GM21367 (cell line): Measurements from ENCODE around the gene NXPE3.

Source experiments
- ATAC-seq: cut with Tn5 transposase; IDR thresholded peaks from one replicate; pipeline ENCODE4 v1.9.1; 2021; ENCODE audit not compliant: unreplicated experiment

NXPE3 gene

DNA sequence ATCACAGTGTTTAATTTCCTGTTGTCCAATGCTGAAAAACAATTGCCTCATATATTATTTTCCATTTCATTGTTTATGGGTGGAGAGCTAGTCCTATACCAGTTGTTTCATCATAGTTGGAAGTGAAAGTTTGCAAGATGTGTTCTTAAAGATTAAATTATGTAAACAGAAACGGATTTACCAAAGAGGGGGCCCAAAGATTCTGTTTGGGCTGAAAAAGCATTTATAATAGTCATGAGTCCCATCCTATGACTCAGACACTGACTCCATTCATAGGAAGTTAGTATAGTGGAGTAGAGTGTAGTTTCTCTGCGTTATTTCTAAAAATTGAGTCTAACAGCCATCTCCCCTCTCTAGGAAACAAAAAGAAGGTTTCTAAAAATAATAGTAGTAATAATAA lies 94.6 kb downstream of the NXPE3 start:
- ATAC-seq, result no peak

DNA sequence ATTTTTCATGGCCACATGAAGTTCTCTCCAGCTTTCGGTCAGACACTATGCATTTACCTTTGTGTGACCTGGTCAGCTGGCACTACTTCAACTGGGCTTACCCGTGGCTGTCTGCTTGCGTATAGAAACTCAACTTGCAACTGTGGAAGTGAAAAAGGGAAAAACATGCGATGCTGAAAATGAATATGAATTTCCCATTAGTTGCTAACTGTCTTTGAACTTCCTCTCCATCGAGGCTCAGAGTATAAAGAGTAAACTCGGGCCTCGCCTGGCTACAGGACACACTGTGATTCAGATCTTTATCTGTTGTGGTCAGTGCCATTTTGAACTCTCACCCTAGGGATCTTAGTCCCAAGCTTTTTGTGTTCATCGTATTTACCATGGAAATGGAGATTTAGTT lies 97.1 kb downstream of the NXPE3 start:
- ATAC-seq, result no peak
